Neural cell (in vitro differentiated cells): ENCODE measurements around the gene PSMC3. TPM values are rescaled to one million over a fixed set of nuclear protein-coding genes. Genes with fewer than 3 reads are reported as not detected.

Experiments
- H2AFZ ChIP-seq: fragments of 200-600, 300-800 bp; sonication (generic), shearing (Covaris generic); 2 replicates; pipeline ENCODE4 v1.6.0; 2014; ENCODE audit warnings: low read depth, mild to moderate bottlenecking, antibody characterized with exemption, low read length, moderate library complexity
- H3F3A ChIP-seq: fragments of 200-600 bp; shearing (Covaris generic); 2 replicates; pipeline ENCODE4 v1.6.1; 2016; ENCODE audit warnings: mild to moderate bottlenecking, moderate library complexity, mixed read lengths, antibody characterized with exemption, low read length; ENCODE audit not compliant: insufficient read depth, poor library complexity, severe bottlenecking
- H3K27ac ChIP-seq: fragments of 200-600, 300-800 bp; sonication (generic), shearing (Covaris generic); 2 replicates; pipeline ENCODE4 v1.5.1; 2014; ENCODE audit warnings: mild to moderate bottlenecking, low read length, moderate library complexity
- H3K27me3 ChIP-seq: fragments of 300-800, 200-600 bp; sonication (generic), shearing (Covaris generic); 2 replicates; pipeline ENCODE4 v1.6.0; 2014; ENCODE audit warnings: mild to moderate bottlenecking, low read depth, low read length, moderate library complexity; ENCODE audit not compliant: insufficient read depth
- H3K36me3 ChIP-seq: fragments of 300-800, 200-600 bp; sonication (generic), shearing (Covaris generic); 2 replicates; pipeline ENCODE4 v1.5.1; 2014; ENCODE audit warnings: mild to moderate bottlenecking, antibody characterized with exemption, low read length, moderate library complexity; ENCODE audit not compliant: insufficient read depth
- H3K4me2 ChIP-seq: fragments of 300-800, 200-600 bp; sonication (generic), shearing (Covaris generic); 2 replicates; pipeline ENCODE4 v1.6.0; 2014; ENCODE audit warnings: mild to moderate bottlenecking, low read length
- H3K4me3 ChIP-seq: fragments of 300-800, 200-600 bp; sonication (generic), shearing (Covaris generic); 2 replicates; pipeline ENCODE4 v1.5.1; 2014; ENCODE audit warnings: mild to moderate bottlenecking, low read length, moderate library complexity
- H3K79me2 ChIP-seq: fragments of 200-600 bp; shearing (Covaris generic); replicated peaks from 2 replicates; pipeline ENCODE4 v1.6.0; 2014; ENCODE audit warnings: mild to moderate bottlenecking, low read length, moderate library complexity; ENCODE audit not compliant: insufficient read depth
- H3K9ac ChIP-seq: fragments of 300-800, 200-600 bp; sonication (generic), shearing (Covaris generic); 2 replicates; pipeline ENCODE4 v1.6.1; 2016; ENCODE audit warnings: mild to moderate bottlenecking, low read length, mixed read lengths
- H3K9me2 ChIP-seq: fragments of 200-600 bp; shearing (Covaris generic); 2 replicates; pipeline ENCODE4 v1.6.1; 2016; ENCODE audit warnings: mild to moderate bottlenecking, low read length, mixed read lengths; ENCODE audit not compliant: insufficient read depth
- H3K9me3 ChIP-seq: fragments of 200-600, 300-800 bp; sonication (generic), shearing (Covaris generic); 2 replicates; pipeline ENCODE4 v1.6.1; 2016; ENCODE audit warnings: mild to moderate bottlenecking, mixed run types, low read length, moderate library complexity, mixed read lengths
- H4K20me1 ChIP-seq: fragments of 200-600 bp; shearing (Covaris generic); 2 replicates; pipeline ENCODE4 v1.6.1; 2016; ENCODE audit warnings: mild to moderate bottlenecking, mixed run types; ENCODE audit not compliant: insufficient read depth
- EP300 ChIP-seq: fragments of 450-650 bp; conservative IDR thresholded peaks from 2 replicates; pipeline ENCODE4 v1.6.1; 2014; ENCODE audit warnings: antibody characterized with exemption, mild to moderate bottlenecking, moderate library complexity; ENCODE audit not compliant: poor library complexity, severe bottlenecking
- EZH2 ChIP-seq: fragments of 200-600, 300-800 bp; shearing (Covaris generic), sonication (generic); IDR thresholded peaks from 2 replicates; pipeline ENCODE4 v1.6.1; 2014; ENCODE audit warnings: antibody characterized with exemption, low read length, borderline replicate concordance, mild to moderate bottlenecking; ENCODE audit not compliant: insufficient read depth, poor library complexity, severe bottlenecking
- MXI1 ChIP-seq: fragments of 450-650 bp; conservative IDR thresholded peaks from 2 replicates; pipeline ENCODE4 v1.6.1; 2014; ENCODE audit warnings: antibody characterized with exemption, mild to moderate bottlenecking; ENCODE audit not compliant: poor library complexity, severe bottlenecking
- POLR2AphosphoS5 ChIP-seq: IDR thresholded peaks from 2 replicates; pipeline ENCODE4 v1.6.1; 2012
- RAD21 ChIP-seq: fragments of 450-650 bp; conservative IDR thresholded peaks from 2 replicates; pipeline ENCODE4 v1.6.1; 2014; ENCODE audit warnings: antibody characterized with exemption, mild to moderate bottlenecking, moderate library complexity
- SMC3 ChIP-seq: fragments of 450-650 bp; conservative IDR thresholded peaks from 2 replicates; pipeline ENCODE4 v1.6.1; 2014; ENCODE audit warnings: antibody characterized with exemption, mild to moderate bottlenecking, moderate library complexity; ENCODE audit not compliant: poor library complexity
- TAF1 ChIP-seq: IDR thresholded peaks from 2 replicates; pipeline ENCODE4 v1.6.1; 2012; ENCODE audit warnings: low read depth
- polyA plus RNA-seq: library from polyadenylated mRNA; depleted of rRNA; stranded (reverse); fragments of >200 nt; gene quantifications from 2 replicates; pipeline ENCODE4 v1.2.3, GENCODE V29; 2014
- TF ChIP-seq, protein P1 (sequence below): fragments of 450-650 bp; IDR thresholded peaks from 2 replicates; pipeline ENCODE4 v1.5.1; 2014; ENCODE audit warnings: antibody characterized with exemption, mild to moderate bottlenecking, moderate library complexity; ENCODE audit not compliant: poor library complexity, severe bottlenecking
- TF ChIP-seq, protein P2 (sequence below): IDR thresholded peaks from 2 replicates; pipeline ENCODE4 v1.6.1; 2012; ENCODE audit warnings: borderline replicate concordance

Gene PSMC3
- polyA plus RNA-seq, 1 donor from 2014 or later, result 157 TPM

GRCh38 chr11:47373876-47374719 is 52.1 kb downstream of the PSMC3 start:
- Histone ChIP-seq H3K79me2 (no peaks in the 10 kb centered on the region), H3K9ac (no peak overlapping the region), H3K9me2 (no peaks in the 10 kb centered on the region), H3K9me3 (no peaks in the 10 kb centered on the region), H4K20me1 (no peaks in the 10 kb centered on the region), H3K4me2 (no peak overlapping the region), H2AFZ (no peak overlapping the region), H3K36me3 (no peaks in the 10 kb centered on the region), H3F3A (no peaks in the 10 kb centered on the region), H3K27me3 (no peaks in the 10 kb centered on the region), H3K4me3 (no peak overlapping the region), H3K27ac (no peak overlapping the region)
- TF ChIP-seq TAF1 (no peak), POLR2AphosphoS5 (no peak), MXI1 (no peak), SMC3 (peak; percentile 44)
- TF ChIP-seq, protein P1, sequence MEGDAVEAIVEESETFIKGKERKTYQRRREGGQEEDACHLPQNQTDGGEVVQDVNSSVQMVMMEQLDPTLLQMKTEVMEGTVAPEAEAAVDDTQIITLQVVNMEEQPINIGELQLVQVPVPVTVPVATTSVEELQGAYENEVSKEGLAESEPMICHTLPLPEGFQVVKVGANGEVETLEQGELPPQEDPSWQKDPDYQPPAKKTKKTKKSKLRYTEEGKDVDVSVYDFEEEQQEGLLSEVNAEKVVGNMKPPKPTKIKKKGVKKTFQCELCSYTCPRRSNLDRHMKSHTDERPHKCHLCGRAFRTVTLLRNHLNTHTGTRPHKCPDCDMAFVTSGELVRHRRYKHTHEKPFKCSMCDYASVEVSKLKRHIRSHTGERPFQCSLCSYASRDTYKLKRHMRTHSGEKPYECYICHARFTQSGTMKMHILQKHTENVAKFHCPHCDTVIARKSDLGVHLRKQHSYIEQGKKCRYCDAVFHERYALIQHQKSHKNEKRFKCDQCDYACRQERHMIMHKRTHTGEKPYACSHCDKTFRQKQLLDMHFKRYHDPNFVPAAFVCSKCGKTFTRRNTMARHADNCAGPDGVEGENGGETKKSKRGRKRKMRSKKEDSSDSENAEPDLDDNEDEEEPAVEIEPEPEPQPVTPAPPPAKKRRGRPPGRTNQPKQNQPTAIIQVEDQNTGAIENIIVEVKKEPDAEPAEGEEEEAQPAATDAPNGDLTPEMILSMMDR, result peak; percentile 48

DNA sequence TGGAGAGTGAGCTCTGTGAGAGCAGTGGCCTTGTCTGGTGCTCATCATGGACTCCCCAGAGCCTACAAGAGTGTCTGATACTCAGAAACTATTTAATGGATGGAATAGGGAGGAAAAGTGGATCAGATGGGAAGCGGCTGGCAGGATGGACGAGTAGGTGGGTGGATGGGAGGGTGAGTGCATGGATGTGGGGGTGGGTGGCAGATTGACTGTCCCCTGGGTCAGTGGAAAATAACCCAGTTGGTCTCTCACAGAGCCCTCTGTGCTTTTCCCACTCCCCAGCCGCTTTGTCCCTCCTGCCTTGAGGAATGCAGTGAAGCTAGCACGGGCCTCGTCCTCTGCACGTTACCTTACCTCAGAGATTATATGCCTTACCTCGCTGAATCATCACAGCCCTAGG is 53.8 kb downstream of the PSMC3 start:
- Histone ChIP-seq H3K36me3 (no peaks in the 10 kb centered on the region), H3K27ac (no peak overlapping the region), H3K4me2 (no peak overlapping the region), H2AFZ (no peak overlapping the region), H3F3A (no peaks in the 10 kb centered on the region), H3K9ac (no peak overlapping the region), H3K79me2 (no peaks in the 10 kb centered on the region), H4K20me1 (no peaks in the 10 kb centered on the region), H3K9me2 (no peaks in the 10 kb centered on the region), H3K27me3 (no peaks in the 10 kb centered on the region), H3K9me3 (no peaks in the 10 kb centered on the region), H3K4me3 (no peak overlapping the region)
- TF ChIP-seq SMC3 (no peak), EP300 (no peak), MXI1 (no peak), RAD21 (no peak), TAF1 (no peak)

DNA sequence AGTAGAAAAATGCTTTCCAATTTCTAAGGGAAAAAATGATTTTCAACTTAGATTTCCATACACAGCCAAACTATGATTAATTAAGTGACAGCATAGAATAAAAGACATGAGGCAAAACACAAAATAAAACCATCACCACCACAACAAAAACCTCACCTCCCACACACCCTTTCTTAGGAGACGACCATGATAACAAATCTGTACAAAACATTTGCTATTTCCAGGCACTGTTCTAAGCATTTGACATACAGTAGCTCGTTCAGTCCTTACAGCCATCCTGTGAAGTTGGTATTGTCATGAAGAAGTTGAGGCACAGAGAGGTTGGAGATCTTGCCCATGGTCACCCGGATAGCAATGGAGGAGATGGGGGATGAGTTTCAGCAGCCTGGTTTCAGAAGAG is 56.6 kb downstream of the PSMC3 start:
- H3K9me2 ChIP-seq, result no peaks in the 10 kb centered on the region
- no peaks in the 10 kb centered on the region for H3K27me3 ChIP-seq
- H3F3A ChIP-seq, result no peaks in the 10 kb centered on the region
- H3K4me3 ChIP-seq, result no peak overlapping the region
- H2AFZ ChIP-seq, result no peak overlapping the region
- H3K36me3 ChIP-seq, result no peaks in the 10 kb centered on the region
- no peaks in the 10 kb centered on the region for H4K20me1 ChIP-seq
- no peaks in the 10 kb centered on the region for H3K79me2 ChIP-seq
- no peaks in the 10 kb centered on the region for H3K9me3 ChIP-seq
- H3K4me2 ChIP-seq, result no peak overlapping the region
- no peak overlapping the region for H3K27ac ChIP-seq
- H3K9ac ChIP-seq, result no peak overlapping the region
- TF ChIP-seq MXI1 (no peak), EP300 (no peak), SMC3 (no peak), POLR2AphosphoS5 (no peak), EZH2 (no peak), TAF1 (no peak), RAD21 (no peak)
- TF ChIP-seq, protein P1, result no peak
- TF ChIP-seq, protein P2, sequence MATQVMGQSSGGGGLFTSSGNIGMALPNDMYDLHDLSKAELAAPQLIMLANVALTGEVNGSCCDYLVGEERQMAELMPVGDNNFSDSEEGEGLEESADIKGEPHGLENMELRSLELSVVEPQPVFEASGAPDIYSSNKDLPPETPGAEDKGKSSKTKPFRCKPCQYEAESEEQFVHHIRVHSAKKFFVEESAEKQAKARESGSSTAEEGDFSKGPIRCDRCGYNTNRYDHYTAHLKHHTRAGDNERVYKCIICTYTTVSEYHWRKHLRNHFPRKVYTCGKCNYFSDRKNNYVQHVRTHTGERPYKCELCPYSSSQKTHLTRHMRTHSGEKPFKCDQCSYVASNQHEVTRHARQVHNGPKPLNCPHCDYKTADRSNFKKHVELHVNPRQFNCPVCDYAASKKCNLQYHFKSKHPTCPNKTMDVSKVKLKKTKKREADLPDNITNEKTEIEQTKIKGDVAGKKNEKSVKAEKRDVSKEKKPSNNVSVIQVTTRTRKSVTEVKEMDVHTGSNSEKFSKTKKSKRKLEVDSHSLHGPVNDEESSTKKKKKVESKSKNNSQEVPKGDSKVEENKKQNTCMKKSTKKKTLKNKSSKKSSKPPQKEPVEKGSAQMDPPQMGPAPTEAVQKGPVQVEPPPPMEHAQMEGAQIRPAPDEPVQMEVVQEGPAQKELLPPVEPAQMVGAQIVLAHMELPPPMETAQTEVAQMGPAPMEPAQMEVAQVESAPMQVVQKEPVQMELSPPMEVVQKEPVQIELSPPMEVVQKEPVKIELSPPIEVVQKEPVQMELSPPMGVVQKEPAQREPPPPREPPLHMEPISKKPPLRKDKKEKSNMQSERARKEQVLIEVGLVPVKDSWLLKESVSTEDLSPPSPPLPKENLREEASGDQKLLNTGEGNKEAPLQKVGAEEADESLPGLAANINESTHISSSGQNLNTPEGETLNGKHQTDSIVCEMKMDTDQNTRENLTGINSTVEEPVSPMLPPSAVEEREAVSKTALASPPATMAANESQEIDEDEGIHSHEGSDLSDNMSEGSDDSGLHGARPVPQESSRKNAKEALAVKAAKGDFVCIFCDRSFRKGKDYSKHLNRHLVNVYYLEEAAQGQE, result no peak
